Astrocyte of the cerebellum (primary cell): ENCODE measurements around the gene IREB2.

Experiments
- DNase-seq: peaks from one replicate; pipeline ENCODE4 v3.0.0-alpha.2; 2011; ENCODE audit warnings: low read depth
- H3K4me3 ChIP-seq: 2 replicates; pipeline ENCODE4 v1.5.1; 2011; ENCODE audit warnings: mild to moderate bottlenecking, low read depth, low read length, moderate library complexity
- in situ Hi-C: cut with HindIII; loops from 2 replicates; pipeline ENCODE4 v1.10.0; 2017; ENCODE audit warnings: low sequenced_read_pairs
- TF ChIP-seq, protein P1 (sequence below): IDR thresholded peaks from 2 replicates; pipeline ENCODE4 v1.5.1; 2012; ENCODE audit warnings: low read length, low read depth, moderate library complexity, mild to moderate bottlenecking; ENCODE audit errors: missing control alignments

Gene IREB2

DNA sequence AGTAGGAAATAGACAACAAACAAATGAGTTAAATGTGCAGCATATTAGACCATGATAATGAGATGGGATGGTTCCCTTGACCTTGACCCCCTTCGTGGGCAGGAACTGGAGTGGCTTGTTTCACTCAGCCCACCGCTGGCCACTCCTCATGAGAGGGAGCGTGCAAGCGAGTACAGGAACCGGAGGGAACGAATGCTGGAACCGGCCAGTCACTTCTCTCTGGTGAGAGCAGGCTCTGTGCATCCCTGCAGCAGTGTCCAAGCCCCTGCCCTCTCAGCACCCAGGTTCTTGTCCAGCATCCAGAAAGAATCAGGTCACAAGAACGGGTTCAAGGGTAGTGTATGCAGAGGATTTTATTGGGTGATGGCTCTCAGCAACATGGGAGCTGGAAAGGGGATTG is 17.2 kb upstream of the IREB2 start:
- DNase-seq: no peak
- in situ Hi-C loops: loop anchor here (25.0 kb wide), 1 partner anchor 133 kb away; the partner anchor contains the start of gene SKIC8
- H3K4me3 ChIP-seq: no peak overlapping the region
- TF ChIP-seq, protein P1, sequence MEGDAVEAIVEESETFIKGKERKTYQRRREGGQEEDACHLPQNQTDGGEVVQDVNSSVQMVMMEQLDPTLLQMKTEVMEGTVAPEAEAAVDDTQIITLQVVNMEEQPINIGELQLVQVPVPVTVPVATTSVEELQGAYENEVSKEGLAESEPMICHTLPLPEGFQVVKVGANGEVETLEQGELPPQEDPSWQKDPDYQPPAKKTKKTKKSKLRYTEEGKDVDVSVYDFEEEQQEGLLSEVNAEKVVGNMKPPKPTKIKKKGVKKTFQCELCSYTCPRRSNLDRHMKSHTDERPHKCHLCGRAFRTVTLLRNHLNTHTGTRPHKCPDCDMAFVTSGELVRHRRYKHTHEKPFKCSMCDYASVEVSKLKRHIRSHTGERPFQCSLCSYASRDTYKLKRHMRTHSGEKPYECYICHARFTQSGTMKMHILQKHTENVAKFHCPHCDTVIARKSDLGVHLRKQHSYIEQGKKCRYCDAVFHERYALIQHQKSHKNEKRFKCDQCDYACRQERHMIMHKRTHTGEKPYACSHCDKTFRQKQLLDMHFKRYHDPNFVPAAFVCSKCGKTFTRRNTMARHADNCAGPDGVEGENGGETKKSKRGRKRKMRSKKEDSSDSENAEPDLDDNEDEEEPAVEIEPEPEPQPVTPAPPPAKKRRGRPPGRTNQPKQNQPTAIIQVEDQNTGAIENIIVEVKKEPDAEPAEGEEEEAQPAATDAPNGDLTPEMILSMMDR: no peak

DNA sequence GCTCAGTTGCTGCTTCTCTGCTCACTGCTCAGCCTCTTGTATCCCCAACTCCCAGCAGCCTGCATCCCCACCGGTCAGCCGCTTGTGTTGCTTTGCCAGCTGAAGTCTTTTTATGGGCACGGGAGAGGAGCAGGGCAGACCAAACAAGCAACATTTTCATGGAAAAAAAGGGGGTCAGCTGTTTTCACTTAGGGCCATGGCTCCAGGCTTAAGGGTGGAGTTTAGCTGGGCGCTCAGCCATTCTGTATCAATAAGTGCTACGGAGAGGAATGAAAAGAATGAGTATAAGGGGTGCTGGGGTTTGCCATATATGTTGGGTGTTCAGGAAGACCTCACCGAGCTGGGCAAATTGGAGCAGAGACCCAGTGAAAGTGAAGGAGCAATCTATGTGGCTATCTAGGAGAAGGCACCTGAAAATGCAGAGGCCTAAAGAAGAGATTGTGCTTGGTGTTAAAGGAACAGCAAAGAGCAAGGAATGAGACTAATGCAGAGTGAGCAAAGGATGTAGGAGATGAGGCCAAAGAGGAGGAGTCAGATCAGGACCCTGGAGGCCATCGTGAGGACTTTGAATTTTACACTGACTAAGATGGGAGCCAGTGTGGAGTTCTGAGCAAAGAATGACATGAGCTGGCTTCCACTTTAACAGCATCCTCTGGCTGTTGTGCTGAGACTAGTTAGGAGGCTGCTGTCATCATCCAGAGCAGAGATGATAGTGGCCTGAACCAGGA is 16.6 kb upstream of the IREB2 start:
- H3K4me3 ChIP-seq: no peak overlapping the region
- no peak for DNase-seq
- in situ Hi-C loops: loop anchor here (25.0 kb wide), 1 partner anchor 134 kb away; the partner anchor contains the start of gene SKIC8
- TF ChIP-seq, protein P1: no peak

DNA sequence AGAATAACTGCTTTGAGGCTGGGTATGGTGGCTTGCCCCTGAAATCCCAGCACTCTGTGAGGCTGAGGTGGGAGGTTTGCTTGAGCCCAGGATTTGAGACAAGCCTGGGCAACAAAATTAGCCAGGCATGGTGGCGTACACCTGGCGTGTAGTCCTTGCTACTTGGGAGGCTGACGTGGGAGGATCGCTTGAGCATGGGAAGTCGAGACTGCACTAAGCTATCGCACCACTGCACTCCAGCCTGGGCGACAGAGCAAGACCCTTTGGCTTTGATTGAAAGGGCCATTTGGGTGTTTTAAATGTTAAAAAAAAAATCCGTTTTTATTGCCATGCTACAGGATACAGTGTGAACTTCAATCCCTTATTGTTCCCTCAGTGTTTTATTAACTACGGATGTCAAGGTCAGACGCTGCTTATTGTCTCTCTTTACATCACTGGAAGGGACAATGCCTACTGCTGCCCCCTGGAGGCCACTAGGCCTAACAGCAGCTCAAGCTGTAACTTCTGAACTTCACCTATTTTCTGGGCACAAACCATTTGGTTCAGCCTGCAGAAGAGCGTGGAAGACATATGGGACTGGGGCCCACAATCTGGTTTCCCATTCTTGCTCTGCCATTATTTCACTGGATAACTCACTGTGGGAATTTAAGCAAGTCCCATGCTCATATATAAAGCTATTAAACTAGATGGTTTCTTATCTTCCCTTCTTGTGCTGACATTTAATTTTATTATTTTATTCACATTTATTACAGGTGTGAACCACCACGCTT is 15.3 kb upstream of the IREB2 start:
- DNase-seq: peak; percentile 24
- no peak overlapping the region for H3K4me3 ChIP-seq
- in situ Hi-C loops: loop anchor here (25.0 kb wide), 1 partner anchor 135 kb away; the partner anchor contains the start of gene SKIC8
- TF ChIP-seq, protein P1: peak; percentile 96

DNA sequence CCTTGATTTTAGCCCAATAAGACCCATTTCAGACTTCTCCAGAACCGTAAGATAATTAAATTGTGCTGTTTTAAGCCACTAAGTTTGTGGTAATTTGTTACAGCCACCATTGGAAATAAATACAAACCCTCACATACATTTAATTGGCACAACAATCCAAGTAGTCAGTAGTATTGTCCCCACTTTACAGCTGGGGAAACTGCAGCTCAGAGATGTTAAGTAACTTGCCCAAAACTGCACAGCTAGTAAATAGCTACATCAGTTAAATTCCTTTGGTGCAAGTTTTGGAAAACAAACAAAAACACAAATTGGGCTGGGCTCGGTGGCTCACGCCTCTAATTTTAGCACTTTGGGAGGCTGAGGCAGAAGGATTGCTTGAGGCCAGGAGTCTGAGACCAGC is 13.3 kb upstream of the IREB2 start:
- TF ChIP-seq, protein P1: no peak
- no peak for DNase-seq
- no peak overlapping the region for H3K4me3 ChIP-seq
- in situ Hi-C loops: loop anchor here (25.0 kb wide), 1 partner anchor 137 kb away; the partner anchor contains the start of gene SKIC8

DNA sequence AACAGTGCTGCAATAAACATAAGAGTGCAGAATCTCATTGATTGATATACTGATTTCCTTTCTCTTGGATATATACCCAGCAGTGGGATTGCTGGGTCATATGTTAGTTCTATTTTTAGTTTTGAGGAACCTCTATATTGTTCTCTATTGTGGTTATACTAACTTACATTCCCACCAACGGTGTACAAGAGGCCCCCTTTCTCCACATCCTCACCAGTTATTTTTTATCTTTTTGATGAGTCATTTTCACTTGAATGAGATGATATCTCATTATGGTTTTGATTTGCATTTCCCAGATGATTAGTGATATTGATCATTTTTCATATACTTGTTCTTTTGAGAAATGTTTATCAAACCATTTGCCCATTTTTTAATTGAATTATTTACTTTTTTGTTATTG is 12.4 kb upstream of the IREB2 start:
- no peak overlapping the region for H3K4me3 ChIP-seq
- no peak for DNase-seq
- TF ChIP-seq, protein P1: no peak
- in situ Hi-C loops: no loop called here

DNA sequence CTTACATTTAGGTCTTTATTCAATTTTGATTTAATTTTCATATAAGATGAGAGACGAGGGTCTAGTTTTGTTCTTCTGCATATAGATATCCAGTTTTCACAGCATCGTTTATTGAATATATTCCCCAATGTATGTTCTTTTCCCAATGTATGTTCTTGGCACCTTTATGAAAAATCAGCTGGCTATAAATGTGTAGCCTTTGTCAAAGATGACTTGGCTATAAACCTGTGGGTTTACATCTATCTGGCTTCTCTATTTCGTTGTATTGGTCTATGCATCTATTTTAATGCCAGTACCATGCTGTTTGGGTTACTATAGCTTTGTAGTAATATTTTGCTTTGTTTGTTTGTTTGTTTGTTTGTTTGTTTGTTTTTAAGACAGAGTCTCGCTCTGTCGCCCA is 11.7 kb upstream of the IREB2 start:
- no peak overlapping the region for H3K4me3 ChIP-seq
- no peak for DNase-seq
- TF ChIP-seq, protein P1: no peak
- in situ Hi-C loops: no loop called here
